Esophagus squamous epithelium (tissue), 5 donors: ENCODE data around the gene HYOU1. TPM values are rescaled to one million over a fixed set of nuclear protein-coding genes. Genes with fewer than 3 reads are reported as not detected.

Source experiments
- DNase-seq: peaks from one replicate; lab custom pipeline; 2025; lab: John Stamatoyannopoulos, UW
- H3K27ac ChIP-seq, 4 donors: fragments of 200-600 bp; sonication (generic); one replicate each; pipeline ENCODE4 v1.5.1; 2016 to 2019; ENCODE audit warnings: mild to moderate bottlenecking in 1 of 4
- H3K27me3 ChIP-seq, 4 donors: fragments of 200-600 bp; sonication (generic); 1 replicate in 3 of 4; 2 replicates in 1 of 4; pipeline versions ENCODE4 v1.5.1 to v1.6.0; 2017 to 2021; ENCODE audit warnings: antibody characterized with exemption in 1 of 4
- H3K36me3 ChIP-seq, 3 donors: fragments of 200-600 bp; sonication (generic); one replicate each; pipeline ENCODE4 v1.5.1; 2016 to 2019
- H3K4me1 ChIP-seq, 3 donors: fragments of 200-600 bp; sonication (generic); one replicate each; pipeline ENCODE4 v1.5.1; 2017 to 2019
- H3K4me3 ChIP-seq, 4 donors: fragments of 200-600 bp; sonication (generic); 1 replicate in 3 of 4; 2 replicates in 1 of 4; pipeline ENCODE4 v1.5.1; 2016 to 2019; ENCODE audit warnings: mild to moderate bottlenecking in 2 of 4, moderate library complexity in 1 of 4
- H3K9me3 ChIP-seq, 3 donors: fragments of 200-600 bp; sonication (generic); one replicate each; pipeline ENCODE4 v1.5.1; 2016 to 2019
- POLR2A ChIP-seq, 4 donors: fragments of 450-650 bp; IDR thresholded peaks; one replicate each; pipeline ENCODE4 v1.6.1; 2017; ENCODE audit warnings: antibody characterized with exemption in 4 of 4, mild to moderate bottlenecking in 4 of 4, moderate library complexity in 3 of 4
- WGBS, 2 donors: methylation state at CpG; one replicate each; pipeline ENCODE4 v1.1.5; 2018; 5-methylcytosine and 5-hydroxymethylcytosine counted together
- intact Hi-C: fragments of 100-400 bp; cut with DNase I; formaldehyde crosslinking; loops from one replicate; pipeline ENCODE4 v1.15.0; 2022
- total RNA-seq, 4 donors: library from RNA; depleted of rRNA; stranded (reverse); fragments of >200 nt; gene quantifications; one replicate each; pipeline ENCODE4 v1.1.0, GENCODE V29; 2016
- TF ChIP-seq, protein P1 (sequence below), 6 experiments: fragments of 450-650 bp in 4 of 6; fragments of 200-600 bp in 2 of 6; sonication (generic) in 2 of 6; IDR thresholded peaks; one replicate each; pipeline ENCODE4 v1.5.1; 2016 to 2019; ENCODE audit warnings: antibody characterized with exemption in 6 of 6, mild to moderate bottlenecking in 4 of 6, moderate library complexity in 4 of 6
- donor health status: DM: yes; HTN: yes; CAD: no.

Gene HYOU1
- total RNA-seq, 4 donors from 2014 or later: 44.1 to 93.8 (median 65.4) TPM

DNA sequence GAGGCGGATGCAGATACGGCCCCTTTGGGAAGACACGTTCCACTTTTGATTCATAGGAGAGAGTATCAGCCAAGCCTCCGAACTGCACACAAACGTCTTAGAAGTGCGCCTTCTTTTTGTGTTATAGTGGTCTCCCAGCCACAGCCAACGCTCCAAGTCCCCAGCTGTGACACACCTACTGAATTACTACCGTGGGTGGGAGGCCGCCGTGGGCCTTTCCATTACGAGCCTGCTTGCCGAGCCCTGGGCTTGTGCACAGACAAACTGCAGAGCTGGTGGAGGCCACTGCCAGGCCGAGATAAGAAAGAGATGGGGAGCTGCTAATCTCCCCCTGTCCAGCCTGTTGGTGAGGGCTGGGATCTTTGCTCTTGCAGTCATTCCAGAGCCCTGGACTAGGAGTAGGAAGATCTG, 28.4 kb upstream of the HYOU1 start:
- no peak for DNase-seq
- peak overlapping the region; percentile 87 to 98 (median 94) for H3K27ac ChIP-seq
- WGBS, 2 donors: 0% methylated on average over 8 of the region's 13 CpGs; no CpG with 5 or more reads in 1 of the 2 donors
- H3K27me3 ChIP-seq: no peaks in the 10 kb centered on the region
- peaks cover 10 to 26% (median 13%) of the 10 kb centered on the region in 3 donors for H3K36me3 ChIP-seq
- H3K4me3 ChIP-seq: peak overlapping the region; percentile 63 to 95 (median 82)
- peaks cover 13 to 32% (median 16%) of the 10 kb centered on the region in 3 donors for H3K4me1 ChIP-seq
- TF ChIP-seq POLR2A (IDR thresholded peaks at IDR 0.05): no peak
- TF ChIP-seq, protein P1, sequence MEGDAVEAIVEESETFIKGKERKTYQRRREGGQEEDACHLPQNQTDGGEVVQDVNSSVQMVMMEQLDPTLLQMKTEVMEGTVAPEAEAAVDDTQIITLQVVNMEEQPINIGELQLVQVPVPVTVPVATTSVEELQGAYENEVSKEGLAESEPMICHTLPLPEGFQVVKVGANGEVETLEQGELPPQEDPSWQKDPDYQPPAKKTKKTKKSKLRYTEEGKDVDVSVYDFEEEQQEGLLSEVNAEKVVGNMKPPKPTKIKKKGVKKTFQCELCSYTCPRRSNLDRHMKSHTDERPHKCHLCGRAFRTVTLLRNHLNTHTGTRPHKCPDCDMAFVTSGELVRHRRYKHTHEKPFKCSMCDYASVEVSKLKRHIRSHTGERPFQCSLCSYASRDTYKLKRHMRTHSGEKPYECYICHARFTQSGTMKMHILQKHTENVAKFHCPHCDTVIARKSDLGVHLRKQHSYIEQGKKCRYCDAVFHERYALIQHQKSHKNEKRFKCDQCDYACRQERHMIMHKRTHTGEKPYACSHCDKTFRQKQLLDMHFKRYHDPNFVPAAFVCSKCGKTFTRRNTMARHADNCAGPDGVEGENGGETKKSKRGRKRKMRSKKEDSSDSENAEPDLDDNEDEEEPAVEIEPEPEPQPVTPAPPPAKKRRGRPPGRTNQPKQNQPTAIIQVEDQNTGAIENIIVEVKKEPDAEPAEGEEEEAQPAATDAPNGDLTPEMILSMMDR (IDR thresholded peaks at IDR 0.05): no peak
- no peaks in the 10 kb centered on the region for H3K9me3 ChIP-seq
- intact Hi-C loops: no loop called here

DNA sequence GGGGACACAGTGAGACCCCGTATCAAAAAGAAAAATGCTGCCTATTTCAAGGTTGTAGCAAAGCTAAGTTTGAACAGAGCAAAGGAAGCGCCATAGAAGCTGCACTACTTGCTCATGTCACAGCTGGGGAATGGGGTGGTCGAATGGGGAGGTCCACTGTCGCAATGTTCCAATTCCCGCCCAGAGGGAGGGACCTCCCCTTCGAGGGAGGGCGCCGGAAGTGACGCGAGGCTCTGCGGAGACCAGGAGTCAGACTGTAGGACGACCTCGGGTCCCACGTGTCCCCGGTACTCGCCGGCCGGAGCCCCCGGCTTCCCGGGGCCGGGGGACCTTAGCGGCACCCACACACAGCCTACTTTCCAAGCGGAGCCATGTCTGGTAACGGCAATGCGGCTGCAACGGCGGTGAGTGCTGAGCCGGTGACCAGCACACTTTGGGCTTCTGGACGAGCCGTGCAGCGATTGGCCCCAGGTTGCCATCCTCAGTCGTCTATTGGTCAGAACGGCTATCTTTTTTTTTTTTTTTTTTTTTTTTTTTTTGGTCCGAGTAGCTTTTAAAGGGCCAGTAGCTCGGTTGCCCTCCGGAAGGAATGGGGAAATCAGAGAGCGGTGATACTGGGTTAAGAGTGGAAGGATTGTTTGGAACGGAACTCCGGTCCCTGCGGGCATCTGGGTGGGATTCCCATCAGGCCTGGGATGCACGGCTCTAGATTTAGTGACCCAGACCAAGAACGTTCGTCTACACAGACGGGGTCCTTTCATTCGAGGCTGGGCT, 27.8 kb upstream of the HYOU1 start, which contains the start of gene HMBS:
HMBS (plus strand) TSS at position 219 of the 774 bp plus-strand sequence; CDS start at position 372, 153 bp downstream.
- Histone ChIP-seq H3K36me3 (peaks cover 11 to 32% (median 19%) of the 10 kb centered on the region in 3 donors), H3K9me3 (no peaks in the 10 kb centered on the region), H3K27me3 (no peaks in the 10 kb centered on the region), H3K4me1 (peaks cover 13 to 32% (median 16%) of the 10 kb centered on the region in 3 donors), H3K27ac (peak within 1 kb of the TSS; percentile 87 to 98 (median 94)), H3K4me3 (peak within 1 kb of the TSS; percentile 63 to 95 (median 82))
- peak; percentile 53 for DNase-seq
- TF ChIP-seq, protein P1 (IDR thresholded peaks at IDR 0.05): peak in 1 of 6 experiments; percentile 6
- peak in 2 of 4 donors; percentile 34 to 45 for TF ChIP-seq POLR2A (IDR thresholded peaks at IDR 0.05)
- 0 to 2% methylated on average over 16 to 33 of the region's 45 CpGs for WGBS, 2 donors
- intact Hi-C loops: no loop called here

DNA sequence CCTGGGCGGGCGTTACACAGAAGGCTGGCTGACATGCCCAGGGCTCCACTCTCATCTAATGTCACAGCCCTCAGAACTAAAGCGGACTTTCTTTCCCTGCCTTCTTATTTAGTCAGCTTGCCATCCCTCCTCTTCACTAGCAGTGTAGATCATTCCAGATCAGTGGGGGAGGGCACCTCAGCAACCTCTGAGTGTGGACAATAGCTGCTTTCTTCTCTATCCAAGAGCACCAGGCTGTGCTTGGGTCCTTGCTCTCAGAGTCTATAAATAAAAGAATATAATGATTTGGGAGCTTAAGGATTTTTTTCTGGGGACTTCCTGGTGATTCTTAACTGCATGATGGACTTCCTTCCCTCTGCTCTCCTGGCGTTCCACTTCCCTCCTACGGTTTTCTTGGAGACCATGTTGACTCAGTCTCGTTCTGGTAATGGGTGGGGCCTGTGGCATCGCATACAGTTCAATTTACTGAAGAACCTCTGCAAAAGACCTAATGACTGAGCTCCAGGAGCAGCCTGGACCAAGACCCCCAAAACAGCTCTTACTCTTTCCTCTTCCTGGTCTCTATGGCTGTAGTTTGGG, 24.8 kb upstream of the HYOU1 start:
- WGBS, 2 donors: 58 to 64% methylated on average over 6 to 7 of the region's 7 CpGs
- Histone ChIP-seq H3K27me3 (no peaks in the 10 kb centered on the region), H3K4me1 (peaks cover 13 to 22% (median 16%) of the 10 kb centered on the region in 3 donors), H3K9me3 (no peaks in the 10 kb centered on the region), H3K27ac (no peak overlapping the region), H3K36me3 (peaks cover 36 to 63% (median 49%) of the 10 kb centered on the region in 3 donors), H3K4me3 (no peak overlapping the region)
- DNase-seq: no peak
- TF ChIP-seq, protein P1 (IDR thresholded peaks at IDR 0.05): no peak
- TF ChIP-seq POLR2A (IDR thresholded peaks at IDR 0.05): no peak
- intact Hi-C loops: no loop called here

DNA sequence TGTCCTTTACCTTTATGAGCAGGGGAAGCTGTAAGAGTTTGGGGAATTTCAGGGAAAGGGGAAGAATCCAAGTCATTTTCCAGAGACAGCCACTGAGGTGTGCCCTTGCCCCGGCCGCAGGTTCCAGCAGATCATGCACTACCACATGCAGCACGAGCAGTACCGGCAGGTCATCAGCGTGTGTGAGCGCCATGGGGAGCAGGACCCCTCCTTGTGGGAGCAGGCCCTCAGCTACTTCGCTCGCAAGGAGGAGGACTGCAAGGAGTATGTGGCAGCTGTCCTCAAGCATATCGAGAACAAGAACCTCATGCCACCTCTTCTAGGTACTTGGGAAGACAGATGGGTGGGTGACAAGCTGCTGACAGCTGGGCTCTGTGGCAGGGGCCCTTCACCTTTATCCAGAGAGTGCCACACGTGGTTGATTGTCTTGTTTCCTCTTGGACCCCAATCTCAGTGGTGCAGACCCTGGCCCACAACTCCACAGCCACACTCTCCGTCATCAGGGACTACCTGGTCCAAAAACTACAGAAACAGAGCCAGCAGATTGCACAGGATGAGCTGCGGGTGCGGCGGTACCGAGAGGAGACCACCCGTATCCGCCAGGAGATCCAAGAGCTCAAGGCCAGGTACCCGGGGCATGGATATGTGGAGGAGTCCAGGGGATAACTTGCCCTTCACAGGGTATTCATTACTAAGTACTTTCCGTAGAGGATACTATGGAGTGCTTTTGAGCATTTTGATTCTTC, 21.8 kb upstream of the HYOU1 start:
- no peaks in the 10 kb centered on the region for H3K9me3 ChIP-seq
- H3K4me1 ChIP-seq: peaks cover 0 to 2% (median 0%) of the 10 kb centered on the region in 3 donors
- H3K4me3 ChIP-seq: no peak overlapping the region
- TF ChIP-seq, protein P1 (IDR thresholded peaks at IDR 0.05): no peak
- no peak for TF ChIP-seq POLR2A (IDR thresholded peaks at IDR 0.05)
- WGBS, 2 donors: 87 to 95% methylated on average over 13 to 16 of the region's 19 CpGs
- intact Hi-C loops: no loop called here
- no peak for DNase-seq
- no peaks in the 10 kb centered on the region for H3K27me3 ChIP-seq
- no peak overlapping the region for H3K27ac ChIP-seq
- H3K36me3 ChIP-seq: peaks cover 36 to 92% (median 69%) of the 10 kb centered on the region in 3 donors
